ENCODE results near the gene KIRREL3. TPM values are rescaled to one million over a fixed set of nuclear protein-coding genes. Genes with fewer than 3 reads are reported as not detected.

KIRREL3 gene
- total and polyA plus RNA-seq, 5 donors = 0.74 to 1.2 (median 1.0) TPM

- WGBS = 82% methylated on average over 6 of the region's 6 CpGs
- H3K4me1 ChIP-seq (ENCODE audit: control insufficient read depth, insufficient read depth, low read length) = no peaks in the 10 kb centered on the region
- ATAC-seq (no peak), DNase-seq (no peak)
- intact Hi-C loops (cut with DNase I) = no loop called here
- H3K27me3 ChIP-seq (ENCODE audit: control insufficient read depth, insufficient read depth) = peaks cover 2% of the 10 kb centered on the region
- H3K9me3 ChIP-seq (ENCODE audit: control insufficient read depth, low read length) = no peaks in the 10 kb centered on the region
- H3K4me3 ChIP-seq (ENCODE audit: low read length) = no peak overlapping the region
- H3K27ac ChIP-seq (ENCODE audit: low read length) = no peak overlapping the region
These were observed 498.9 kb downstream of the KIRREL3 start for GRCh38 chr11:126501641-126502040.

GRCh38 chr11:126500981-126501380, 499.6 kb downstream of the KIRREL3 start:
- no peak overlapping the region for H3K4me3 ChIP-seq (ENCODE audit: low read length)
- ATAC-seq = no peak
- H3K27me3 ChIP-seq (ENCODE audit: control insufficient read depth, insufficient read depth) = peaks cover 2% of the 10 kb centered on the region
- H3K4me1 ChIP-seq (ENCODE audit: control insufficient read depth, insufficient read depth, low read length) = no peaks in the 10 kb centered on the region
- 57% methylated on average over 10 of the region's 10 CpGs for WGBS
- H3K9me3 ChIP-seq (ENCODE audit: control insufficient read depth, low read length) = no peaks in the 10 kb centered on the region
- H3K27ac ChIP-seq (ENCODE audit: low read length) = no peak overlapping the region
- DNase-seq = no peak
- intact Hi-C loops (cut with DNase I) = no loop called here

- 57% methylated on average over 19 of the region's 19 CpGs for WGBS
These were observed 501.3 kb downstream of the KIRREL3 start for GRCh38 chr11:126499131-126499752.

GRCh38 chr11:126498281-126498680, 502.3 kb downstream of the KIRREL3 start:
- H3K27me3 ChIP-seq (ENCODE audit: control insufficient read depth, insufficient read depth) = no peaks in the 10 kb centered on the region
- no peak overlapping the region for H3K27ac ChIP-seq (ENCODE audit: low read length)
- H3K4me1 ChIP-seq (ENCODE audit: control insufficient read depth, insufficient read depth, low read length) = no peaks in the 10 kb centered on the region
- intact Hi-C loops (cut with DNase I) = no loop called here
- no peak for ATAC-seq
- no peak overlapping the region for H3K4me3 ChIP-seq (ENCODE audit: low read length)
- no peaks in the 10 kb centered on the region for H3K9me3 ChIP-seq (ENCODE audit: control insufficient read depth, low read length)
- 60% methylated on average over 9 of the region's 9 CpGs for WGBS
- DNase-seq = no peak

More at GRCh38 chr11:126499131-126499752, 501.3 kb downstream of the KIRREL3 start:
- Histone ChIP-seq H3K27ac (ENCODE audit: low read length) (no peak overlapping the region), H3K9me3 (ENCODE audit: control insufficient read depth, low read length) (no peaks in the 10 kb centered on the region), H3K4me1 (ENCODE audit: control insufficient read depth, insufficient read depth, low read length) (no peaks in the 10 kb centered on the region), H3K4me3 (ENCODE audit: low read length) (no peak overlapping the region), H3K27me3 (ENCODE audit: control insufficient read depth, insufficient read depth) (peaks cover 2% of the 10 kb centered on the region)
- DNase-seq (no peak), ATAC-seq (no peak)
- intact Hi-C loops (cut with DNase I) = no loop called here

- 53% methylated on average over 4 of the region's 4 CpGs for WGBS
- DNase-seq (no peak), ATAC-seq (no peak)
- Histone ChIP-seq H3K27me3 (ENCODE audit: control insufficient read depth, insufficient read depth) (no peaks in the 10 kb centered on the region), H3K4me3 (ENCODE audit: low read length) (no peak overlapping the region), H3K4me1 (ENCODE audit: control insufficient read depth, insufficient read depth, low read length) (no peaks in the 10 kb centered on the region), H3K9me3 (ENCODE audit: control insufficient read depth, low read length) (no peaks in the 10 kb centered on the region), H3K27ac (ENCODE audit: low read length) (no peak overlapping the region)
- intact Hi-C loops (cut with DNase I) = no loop called here
These were observed 502.9 kb downstream of the KIRREL3 start for GRCh38 chr11:126497581-126498122.

GRCh38 chr11:126496576-126497337, 503.8 kb downstream of the KIRREL3 start:
- DNase-seq = no peak
- intact Hi-C loops (cut with DNase I) = no loop called here
- 80% methylated on average over 8 of the region's 8 CpGs for WGBS

GRCh38 chr11:126495281-126496220, 505.0 kb downstream of the KIRREL3 start:
- intact Hi-C loops (cut with DNase I) = no loop called here

More at GRCh38 chr11:126496576-126497337, 503.8 kb downstream of the KIRREL3 start:
- Histone ChIP-seq H3K27ac (ENCODE audit: low read length) (no peak overlapping the region), H3K4me3 (ENCODE audit: low read length) (no peak overlapping the region), H3K9me3 (ENCODE audit: control insufficient read depth, low read length) (no peaks in the 10 kb centered on the region), H3K27me3 (ENCODE audit: control insufficient read depth, insufficient read depth) (no peaks in the 10 kb centered on the region), H3K4me1 (ENCODE audit: control insufficient read depth, insufficient read depth, low read length) (no peaks in the 10 kb centered on the region)
- no peak for ATAC-seq

GRCh38 chr11:126494831-126495230, 505.7 kb downstream of the KIRREL3 start:
- no peak overlapping the region for H3K27ac ChIP-seq (ENCODE audit: low read length)
- intact Hi-C loops (cut with DNase I) = no loop called here
- no peaks in the 10 kb centered on the region for H3K9me3 ChIP-seq (ENCODE audit: control insufficient read depth, low read length)
- no peak overlapping the region for H3K4me3 ChIP-seq (ENCODE audit: low read length)
- 86% methylated on average over 10 of the region's 10 CpGs for WGBS
- no peaks in the 10 kb centered on the region for H3K27me3 ChIP-seq (ENCODE audit: control insufficient read depth, insufficient read depth)
- no peak for DNase-seq
- H3K4me1 ChIP-seq (ENCODE audit: control insufficient read depth, insufficient read depth, low read length) = no peaks in the 10 kb centered on the region
- no peak for ATAC-seq

More at GRCh38 chr11:126495281-126496220, 505.0 kb downstream of the KIRREL3 start:
- WGBS = 85% methylated on average over 13 of the region's 13 CpGs
- no peak for DNase-seq
- no peak for ATAC-seq
- no peak overlapping the region for H3K4me3 ChIP-seq (ENCODE audit: low read length)
- H3K9me3 ChIP-seq (ENCODE audit: control insufficient read depth, low read length) = no peaks in the 10 kb centered on the region
- no peaks in the 10 kb centered on the region for H3K4me1 ChIP-seq (ENCODE audit: control insufficient read depth, insufficient read depth, low read length)
- no peak overlapping the region for H3K27ac ChIP-seq (ENCODE audit: low read length)
- H3K27me3 ChIP-seq (ENCODE audit: control insufficient read depth, insufficient read depth) = no peaks in the 10 kb centered on the region

- Histone ChIP-seq H3K4me1 (ENCODE audit: control insufficient read depth, insufficient read depth, low read length) (no peaks in the 10 kb centered on the region), H3K4me3 (ENCODE audit: low read length) (no peak overlapping the region), H3K27ac (ENCODE audit: low read length) (no peak overlapping the region), H3K9me3 (ENCODE audit: control insufficient read depth, low read length) (no peaks in the 10 kb centered on the region), H3K27me3 (ENCODE audit: control insufficient read depth, insufficient read depth) (no peaks in the 10 kb centered on the region)
- intact Hi-C loops (cut with DNase I) = no loop called here
- ATAC-seq = no peak
- no peak for DNase-seq
- 85% methylated on average over 13 of the region's 13 CpGs for WGBS
These were observed 508.1 kb downstream of the KIRREL3 start for GRCh38 chr11:126492331-126493082.

GRCh38 chr11:126491092-126491491, 509.5 kb downstream of the KIRREL3 start:
- Histone ChIP-seq H3K27me3 (ENCODE audit: control insufficient read depth, insufficient read depth) (no peaks in the 10 kb centered on the region), H3K27ac (ENCODE audit: low read length) (no peak overlapping the region), H3K4me3 (ENCODE audit: low read length) (no peak overlapping the region), H3K9me3 (ENCODE audit: control insufficient read depth, low read length) (no peaks in the 10 kb centered on the region), H3K4me1 (ENCODE audit: control insufficient read depth, insufficient read depth, low read length) (no peaks in the 10 kb centered on the region)
- intact Hi-C loops (cut with DNase I) = no loop called here
- no peak for ATAC-seq
- WGBS = 76% methylated on average over 13 of the region's 13 CpGs
- DNase-seq = no peak

All from right cardiac atrium (tissue), 5 donors.